Activated CD4-positive, CD25-positive, alpha-beta regulatory T cell treated with anti-CD3 and anti-CD28 coated beads, Interleukin-2, amount 50 U/mL, for 72 hours (primary cell): ENCODE data around the gene SRRM4.
"Not testable (repeated sequence)": the region's sequence is repeated elsewhere in the genome, so short reads cannot be mapped to it uniquely, and the experiment has no call there.

Source experiments
- DNase-seq: peaks from one replicate; pipeline ENCODE4 v3.0.0; 2021

SRRM4 gene

GRCh38 chr12:118981285-118982211 lies at the start of gene SRRM4:
Gene SRRM4, plus strand, starts transcription at chr12:118981541. Its CDS starts 342 bp downstream, at chr12:118981883.
- DNase-seq, result no peak

GRCh38 chr12:118946256-118946655 lies 35.1 kb upstream of the SRRM4 start:
- DNase-seq, result no peak

- no peak for DNase-seq
These were observed 22.8 kb upstream of the SRRM4 start for GRCh38 chr12:118958520-118958919.

- DNase-seq, result no peak
These were observed 22.0 kb upstream of the SRRM4 start for GRCh38 chr12:118959348-118959747.

GRCh38 chr12:118959985-118960560 lies 21.3 kb upstream of the SRRM4 start:
- DNase-seq, result no peak

GRCh38 chr12:118960865-118961264 lies 20.5 kb upstream of the SRRM4 start:
- no peak for DNase-seq

GRCh38 chr12:118964988-118965387 lies 16.4 kb upstream of the SRRM4 start:
- DNase-seq, result no peak

- DNase-seq, result no peak
These were observed 10.5 kb upstream of the SRRM4 start for GRCh38 chr12:118970856-118971255.

- no peak for DNase-seq
These were observed 8.4 kb upstream of the SRRM4 start for GRCh38 chr12:118972982-118973381.

GRCh38 chr12:118979763-118980406 lies 1.5 kb upstream of the SRRM4 start:
- DNase-seq, result no peak

GRCh38 chr12:118980407-118981014 lies 830 bp upstream of the SRRM4 start:
- no peak for DNase-seq

- no peak for DNase-seq
These were observed 961 bp downstream of the SRRM4 start for GRCh38 chr12:118982302-118982701.

GRCh38 chr12:118982984-118983761 lies 1.8 kb downstream of the SRRM4 start:
- no peak for DNase-seq

- DNase-seq, result no peak
These were observed 3.0 kb downstream of the SRRM4 start for GRCh38 chr12:118984161-118984943.

- no peak for DNase-seq
These were observed 4.7 kb downstream of the SRRM4 start for GRCh38 chr12:118986050-118986449.

- no peak for DNase-seq
These were observed 17.8 kb downstream of the SRRM4 start for GRCh38 chr12:118999107-118999506.

GRCh38 chr12:119005085-119005484 lies 23.7 kb downstream of the SRRM4 start:
- no peak for DNase-seq

- no peak for DNase-seq
These were observed 24.6 kb downstream of the SRRM4 start for GRCh38 chr12:119005913-119006312.

- DNase-seq, result no peak
These were observed 25.4 kb downstream of the SRRM4 start for GRCh38 chr12:119006746-119007145.

- not testable (repeated sequence) for DNase-seq
These were observed 26.9 kb downstream of the SRRM4 start for GRCh38 chr12:119008273-119008672.

GRCh38 chr12:119008691-119009221 lies 27.4 kb downstream of the SRRM4 start:
- DNase-seq, result no peak
